ENCODE results near the gene ZMYM2.

- TF ChIP-seq REST (IDR thresholded peaks at IDR 0.05; ENCODE audit: low read depth) = no peak
- no peak for TF ChIP-seq NFIC (IDR thresholded peaks at IDR 0.05)
- TF ChIP-seq TCF12 (IDR thresholded peaks at IDR 0.05; ENCODE audit: low read depth) = no peak
- TF ChIP-seq EP300 (IDR thresholded peaks at IDR 0.05; ENCODE audit: borderline replicate concordance) = no peak
- no peak for TF ChIP-seq RAD21 (IDR thresholded peaks at IDR 0.05; ENCODE audit: low read depth)
- no peak for TF ChIP-seq CEBPB (IDR thresholded peaks at IDR 0.05)
- no peak for TF ChIP-seq YY1 (IDR thresholded peaks at IDR 0.05; ENCODE audit: low read depth)
- no peak for TF ChIP-seq MAX (IDR thresholded peaks at IDR 0.05)
- TF ChIP-seq USF1 (IDR thresholded peaks at IDR 0.05) = no peak
- no peak for TF ChIP-seq CREB1 (IDR thresholded peaks at IDR 0.05; ENCODE audit: low read depth)
- TF ChIP-seq TEAD4 (IDR thresholded peaks at IDR 0.05) = no peak
- TF ChIP-seq ZBTB7A (IDR thresholded peaks at IDR 0.05; ENCODE audit: low read depth) = no peak
Observed at GRCh38 chr13:19961489-19961888, 3.0 kb downstream of the ZMYM2 start.
